Measurements from ENCODE around the gene FOXC1.

The FOXC1 gene

GRCh38 chr6:1600063-1600763 is 9.5 kb upstream of the FOXC1 start:
- no peak for DNase-seq

GRCh38 chr6:1600764-1601157 is 9.0 kb upstream of the FOXC1 start:
- DNase-seq: no peak

- DNase-seq: no peak
Measured at GRCh38 chr6:1601158-1602048, 8.3 kb upstream of the FOXC1 start.

- no peak for DNase-seq
Measured at GRCh38 chr6:1602049-1602713, 7.5 kb upstream of the FOXC1 start.

GRCh38 chr6:1603708-1604107 is 6.0 kb upstream of the FOXC1 start:
- no peak for DNase-seq

- DNase-seq: peak; percentile 81
Measured at GRCh38 chr6:1604158-1605003, 5.3 kb upstream of the FOXC1 start.

- no peak for DNase-seq
Measured at GRCh38 chr6:1605004-1605892, 4.5 kb upstream of the FOXC1 start.

- DNase-seq: no peak
Measured at GRCh38 chr6:1605893-1606779, 3.6 kb upstream of the FOXC1 start.

- DNase-seq: no peak
Measured at GRCh38 chr6:1606780-1607515, 2.8 kb upstream of the FOXC1 start.

- DNase-seq: no peak
Measured at GRCh38 chr6:1607516-1608221, 2.0 kb upstream of the FOXC1 start.

GRCh38 chr6:1608222-1609040 is 1.3 kb upstream of the FOXC1 start:
- no peak for DNase-seq

GRCh38 chr6:1609041-1609647 is 571 bp upstream of the FOXC1 start:
- DNase-seq: no peak

- DNase-seq: no peak
Measured at GRCh38 chr6:1610497-1611321, 994 bp downstream of the FOXC1 start.

GRCh38 chr6:1611322-1611571 is 1.5 kb downstream of the FOXC1 start:
- DNase-seq: no peak

- DNase-seq: no peak
Measured at GRCh38 chr6:1611572-1612298, 2.0 kb downstream of the FOXC1 start.

GRCh38 chr6:1612299-1612973 is 2.7 kb downstream of the FOXC1 start:
- DNase-seq: no peak

Measured in right forelimb (tissue), 1 donor.